ENCODE data around the gene DRAM1.

GRCh38 chr12:101935890-101936746 lies 58.7 kb downstream of the DRAM1 start:
- TF ChIP-seq CTCF (IDR thresholded peaks at IDR 0.05) (no peak), EZH2 (IDR thresholded peaks at IDR 0.05; ENCODE audit: borderline replicate concordance, insufficient read depth, low read depth, low read length, poor library complexity, severe bottlenecking) (no peak)

Data from B cell (primary cell).